Measurements from ENCODE around the gene ST14. TPM values are rescaled to one million over a fixed set of nuclear protein-coding genes. Genes with fewer than 3 reads are reported as not detected.

ST14 gene
- total RNA-seq (2014; rRNA removed; shearing (Covaris generic)) (not detected in 2 replicates), polyA plus RNA-seq (2016; fragmentation: Nextera tagmentation; extraction: Ambion mirVana) (not detected in 2 replicates)

- Histone ChIP-seq H2AFZ (no peak within 1 kb of the TSS), H4K20me1 (ENCODE audit: insufficient read depth) (no peaks in the 10 kb centered on the region), H3K27ac (no peak within 1 kb of the TSS), H3K9me3 (ENCODE audit: low read depth) (no peaks in the 10 kb centered on the region), H3K9me2 (ENCODE audit: insufficient read depth) (no peaks in the 10 kb centered on the region), H3K36me3 (ENCODE audit: low read depth) (no peaks in the 10 kb centered on the region), H3K4me2 (ENCODE audit: unreplicated experiment) (no peak within 1 kb of the TSS), H3F3A (ENCODE audit: insufficient read depth) (0 out of 2 replicates have a peak, but pooled peaks cover 5% of the 10 kb centered on the region), H3K27me3 (replicated peaks; ENCODE audit: insufficient read depth) (peaks cover 35% of the 10 kb centered on the region), H3K4me1 (ENCODE audit: insufficient read depth) (peaks cover 11% of the 10 kb centered on the region), H3K4me3 (no peak within 1 kb of the TSS; the same call in 1 of the 2 replicates), H3K9ac (no peak within 1 kb of the TSS), H3K79me2 (ENCODE audit: insufficient read depth) (no peaks in the 10 kb centered on the region)
- in situ Hi-C loops (cut with MboI), result no loop called here
- peak; percentile 20 for DNase-seq
- TF ChIP-seq EZH2phosphoT487 (IDR thresholded peaks at IDR 0.05; ENCODE audit: insufficient read depth, low read depth) (0 out of 2 replicates have a peak, but pooled peaks have one; percentile 50), EZH2 (IDR thresholded peaks at IDR 0.05; ENCODE audit: insufficient read depth, poor library complexity, severe bottlenecking) (peak; percentile 60)
- WGBS, 2 experiments (ENCODE audit: low coverage in 1 of 2, low lambda C conversion rate in 2 of 2, missing lambda C conversion rate in 2 of 2), result 14 to 21% methylated on average over 19 to 88 of the region's 89 CpGs
Observed at GRCh38 chr11:130159657-130160497, at the start of gene ST14. ST14 (plus strand) TSS chr11:130159782; CDS start chr11:130159980, 198 bp downstream.

DNA sequence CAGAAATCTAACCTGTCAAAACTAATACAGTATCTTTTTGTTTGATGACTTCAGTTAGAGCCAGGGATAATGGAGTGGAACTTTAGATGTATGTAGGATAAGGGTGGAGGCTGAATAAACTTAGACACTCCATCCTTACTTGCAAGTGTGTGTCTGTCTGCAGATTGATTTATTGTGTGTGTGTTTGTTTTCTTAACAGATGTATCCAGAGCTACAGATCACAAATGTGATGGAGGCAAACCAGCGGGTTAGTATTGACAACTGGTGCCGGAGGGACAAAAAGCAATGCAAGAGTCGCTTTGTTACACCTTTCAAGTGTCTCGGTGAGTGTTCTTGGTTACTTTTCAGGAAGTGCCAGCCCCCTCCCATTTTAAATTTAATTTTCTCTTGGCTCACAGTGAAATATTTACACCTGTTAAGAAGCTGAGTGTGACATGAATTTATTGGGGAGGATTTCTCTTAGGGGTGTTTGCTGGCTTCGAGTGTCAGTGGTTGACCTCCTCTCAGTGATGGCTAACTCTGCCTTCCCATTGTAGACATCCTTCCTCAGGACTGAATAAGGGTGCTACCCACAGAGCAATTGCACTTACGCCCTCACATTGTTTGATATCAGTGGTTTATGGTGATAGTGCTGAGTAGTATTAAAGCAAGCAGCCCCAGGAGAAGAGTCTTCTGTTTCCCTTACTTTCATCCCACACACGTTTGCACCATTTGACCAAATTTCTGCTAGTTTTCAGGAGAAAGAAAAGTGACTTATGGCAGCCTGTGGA, 49.1 kb upstream of the ST14 start:
- no peaks in the 10 kb centered on the region for H3K9me2 ChIP-seq (ENCODE audit: insufficient read depth)
- no peak for DNase-seq
- no peak overlapping the region for H3K27ac ChIP-seq
- in situ Hi-C loops (cut with MboI), result no loop called here
- 0 out of 2 replicates have a peak, but pooled peaks cover 15% of the 10 kb centered on the region for H3K27me3 ChIP-seq (replicated peaks; ENCODE audit: insufficient read depth)
- H2AFZ ChIP-seq, result no peak overlapping the region
- 97 to 98% methylated on average over 7 of the region's 7 CpGs for WGBS, 2 experiments (ENCODE audit: low coverage in 1 of 2, low lambda C conversion rate in 2 of 2, missing lambda C conversion rate in 2 of 2)
- H3K36me3 ChIP-seq (ENCODE audit: low read depth), result peaks cover 14% of the 10 kb centered on the region; the same call in 1 of the 2 replicates
- H4K20me1 ChIP-seq (ENCODE audit: insufficient read depth), result peaks cover 29% of the 10 kb centered on the region
- H3K4me3 ChIP-seq, result no peak overlapping the region
- peaks cover 22% of the 10 kb centered on the region for H3K79me2 ChIP-seq (ENCODE audit: insufficient read depth)
- H3F3A ChIP-seq (ENCODE audit: insufficient read depth), result no peaks in the 10 kb centered on the region
- no peak for TF ChIP-seq EZH2 (IDR thresholded peaks at IDR 0.05; ENCODE audit: insufficient read depth, poor library complexity, severe bottlenecking)
- H3K4me1 ChIP-seq (ENCODE audit: insufficient read depth), result peaks cover 5% of the 10 kb centered on the region; the same call in 1 of the 2 replicates
- no peaks in the 10 kb centered on the region for H3K9me3 ChIP-seq (ENCODE audit: low read depth)
- H3K4me2 ChIP-seq (ENCODE audit: unreplicated experiment), result no peak overlapping the region
- H3K9ac ChIP-seq, result no peak overlapping the region

- Histone ChIP-seq H3F3A (ENCODE audit: insufficient read depth) (no peaks in the 10 kb centered on the region), H3K27me3 (replicated peaks; ENCODE audit: insufficient read depth) (0 out of 2 replicates have a peak, but pooled peaks cover 8% of the 10 kb centered on the region), H3K9me3 (ENCODE audit: low read depth) (no peaks in the 10 kb centered on the region), H3K4me2 (ENCODE audit: unreplicated experiment) (no peak overlapping the region), H4K20me1 (ENCODE audit: insufficient read depth) (peaks cover 20% of the 10 kb centered on the region; the same call in 1 of the 2 replicates), H3K36me3 (ENCODE audit: low read depth) (peaks cover 14% of the 10 kb centered on the region; the same call in 1 of the 2 replicates), H3K9ac (no peak overlapping the region), H3K4me1 (ENCODE audit: insufficient read depth) (peaks cover 6% of the 10 kb centered on the region; the same call in 1 of the 2 replicates), H2AFZ (no peak overlapping the region), H3K79me2 (ENCODE audit: insufficient read depth) (peaks cover 8% of the 10 kb centered on the region), H3K4me3 (no peak overlapping the region), H3K9me2 (ENCODE audit: insufficient read depth) (no peaks in the 10 kb centered on the region), H3K27ac (no peak overlapping the region)
- TF ChIP-seq EZH2phosphoT487 (IDR thresholded peaks at IDR 0.05; ENCODE audit: insufficient read depth, low read depth) (no peak), EZH2 (IDR thresholded peaks at IDR 0.05; ENCODE audit: insufficient read depth, poor library complexity, severe bottlenecking) (no peak)
- WGBS, 2 experiments (ENCODE audit: low coverage in 1 of 2, low lambda C conversion rate in 2 of 2, missing lambda C conversion rate in 2 of 2), result 92 to 94% methylated on average over 10 of the region's 10 CpGs
- in situ Hi-C loops (cut with MboI), result no loop called here
- DNase-seq, result no peak
Observed at GRCh38 chr11:130112071-130112830, 47.3 kb upstream of the ST14 start.
